Ovary (tissue), 3 donors: ENCODE data around the gene ALLC.

Experiments used
- CTCF ChIP-seq, 3 donors: fragments of 450-650 bp in 2 of 3; fragments of 200-600 bp in 1 of 3; IDR thresholded peaks; one replicate each; pipeline versions ENCODE4 v1.5.1 to v1.8.0; 2016 to 2022; ENCODE audit warnings: antibody characterized with exemption in 3 of 3, mild to moderate bottlenecking in 1 of 3
- EP300 ChIP-seq: sonication (generic); formaldehyde crosslinking; IDR thresholded peaks from one replicate; pipeline ENCODE4 v1.6.1; 2017; ENCODE audit warnings: antibody characterized with exemption
- POLR2A ChIP-seq: fragments of 450-650 bp; IDR thresholded peaks from one replicate; pipeline ENCODE4 v1.6.1; 2017; ENCODE audit warnings: antibody characterized with exemption, mild to moderate bottlenecking, moderate library complexity
- donor health status: DM: no; HTN: no; CAD: no.

GRCh38 chr2:3644891-3645605 is 13.0 kb upstream of the ALLC start:
- TF ChIP-seq CTCF (IDR thresholded peaks at IDR 0.05) (no peak), POLR2A (no peak), EP300 (no peak)
